Mucosa of descending colon (tissue), 3 donors: Measurements from ENCODE around the gene OR52B6. TPM values are rescaled to one million over a fixed set of nuclear protein-coding genes. Genes with fewer than 3 reads are reported as not detected.

Experiments
- ATAC-seq: fragments of 200-7000 bp; cut with Tn5 transposase; one replicate; pipeline ENCODE4 v1.9.1; 2020; ENCODE audit warnings: mild to moderate bottlenecking, moderate library complexity
- DNase-seq, 3 donors: peaks; one replicate each; pipeline ENCODE4 v3.0.0-alpha.2; 2020
- H3K36me3 ChIP-seq: fragments of 200-600 bp; one replicate; pipeline ENCODE4 v1.8.0; 2021; ENCODE audit warnings: low read depth, mild to moderate bottlenecking
- H3K4me1 ChIP-seq: fragments of 200-600 bp; one replicate; pipeline ENCODE4 v1.8.0; 2021; ENCODE audit warnings: low read depth, mild to moderate bottlenecking
- H3K4me3 ChIP-seq: fragments of 200-600 bp; one replicate; pipeline ENCODE4 v1.8.0; 2021; ENCODE audit warnings: mild to moderate bottlenecking
- H3K9me3 ChIP-seq: fragments of 200-600 bp; one replicate; pipeline ENCODE4 v1.8.0; 2021; ENCODE audit warnings: mild to moderate bottlenecking
- CTCF ChIP-seq: fragments of 200-600 bp; IDR thresholded peaks from one replicate; pipeline ENCODE4 v1.8.0; 2022; ENCODE audit warnings: antibody characterized with exemption, mild to moderate bottlenecking
- intact Hi-C, 2 donors: fragments of 100-400 bp; cut with DNase I in 1 of 2; cut with micrococcal nuclease in 1 of 2; formaldehyde crosslinking; loops; one replicate each; pipeline versions ENCODE4 v1.11.0 to v1.11.1; 2022; cut with DNase I, micrococcal nuclease
- total RNA-seq, 3 donors: library from RNA; stranded (reverse); fragmentation: NEBNext Ultra II Directional in 2 of 3; extraction: Animal tissue kit (Norgen Biotek cat#: 25700) in 2 of 3; gene quantifications; one replicate each; pipeline versions ENCODE4 v1.2.1 to v1.2.4, GENCODE V29; 2021 to 2023
- donor health status: DM: no; HTN: no; CAD: no; lungs with moderate emphysema.
- donor health status: DM: no; HTN: no; CAD: no.
- donor health status: DM: no; HTN: yes; CAD: no.

OR52B6 gene
- total RNA-seq, 3 donors from 2014 or later: not detected

GRCh38 chr11:5626196-5626595 lies 45.5 kb downstream of the OR52B6 start:
- DNase-seq: no peak
- ATAC-seq: no peak
- Histone ChIP-seq H3K36me3 (no peaks in the 10 kb centered on the region), H3K4me3 (no peak overlapping the region), H3K4me1 (peaks cover 17% of the 10 kb centered on the region), H3K9me3 (no peaks in the 10 kb centered on the region)
- intact Hi-C loops: loop anchor here in 1 of 2 donors (10.0 kb wide), 1 partner anchor 59 kb away; the partner anchor contains the start of genes TRIM22 and TRIM5
- no peak for TF ChIP-seq CTCF

- Histone ChIP-seq H3K36me3 (no peaks in the 10 kb centered on the region), H3K4me3 (no peak overlapping the region), H3K4me1 (no peaks in the 10 kb centered on the region), H3K9me3 (no peaks in the 10 kb centered on the region)
- no peak for ATAC-seq
- no peak for DNase-seq
- no peak for TF ChIP-seq CTCF
- intact Hi-C loops: no loop called here
Observed at GRCh38 chr11:5631417-5631816, 50.7 kb downstream of the OR52B6 start.

Other genes with a start within 250 kb of the OR52B6 start
- gene OR51B5, start 237.4 kb upstream of the OR52B6 start, total RNA-seq: not detected
- gene OR51B6, start 229.4 kb upstream of the OR52B6 start, total RNA-seq: not detected
- not detected for gene OR51M1, start 197.1 kb upstream of the OR52B6 start, total RNA-seq
- gene OR51Q1, start 158.8 kb upstream of the OR52B6 start, total RNA-seq: not detected
- gene OR51I1, start 139.4 kb upstream of the OR52B6 start, total RNA-seq: not detected
- not detected for gene OR51I2, start 131.6 kb upstream of the OR52B6 start, total RNA-seq
- not detected for gene OR52D1, start 92.2 kb upstream of the OR52B6 start, total RNA-seq
- gene UBQLN3, start 70.9 kb upstream of the OR52B6 start, total RNA-seq: under 1 TPM in 2 of 3 donors, not detected in 1; 0.22 to 0.23 TPM
- gene UBQLNL, start 64.2 kb upstream of the OR52B6 start, total RNA-seq: under 1 TPM; 0.32 to 0.49 (median 0.34) TPM
- under 1 TPM; 0.28 to 0.46 (median 0.39) TPM for gene OR52H1, start 32.3 kb upstream of the OR52B6 start, total RNA-seq
- gene TRIM6, start 15.8 kb downstream of the OR52B6 start, total RNA-seq: 1 to 10 TPM in 1 of 3 donors, under 1 TPM in 2; 0.43 to 4.6 (median 0.92) TPM
- 10 to 100 TPM in 1 of 3 donors, 1 to 10 TPM in 2; 7.3 to 11.9 (median 8.5) TPM for gene TRIM34, start 44.1 kb downstream of the OR52B6 start, total RNA-seq
- 10 to 100 TPM; 19.6 to 24.6 (median 21.5) TPM for gene TRIM5, start 104.2 kb downstream of the OR52B6 start, total RNA-seq
- gene TRIM22, start 108.9 kb downstream of the OR52B6 start, total RNA-seq: 10 to 100 TPM in 2 of 3 donors, 1 to 10 TPM in 1; 9.7 to 47.1 (median 31.5) TPM
- gene OR56B1, start 155.6 kb downstream of the OR52B6 start, total RNA-seq: not detected
- not detected for gene OR52N4, start 173.4 kb downstream of the OR52B6 start, total RNA-seq
- not detected for gene OR52N5, start 202.5 kb downstream of the OR52B6 start, total RNA-seq
- gene OR52N1, start 210.4 kb downstream of the OR52B6 start, total RNA-seq: not detected
- not detected for gene OR52N2, start 228.0 kb downstream of the OR52B6 start, total RNA-seq